Ishikawa (cell line): Measurements from ENCODE around the gene CDH10.

Experiments used
- CEBPB ChIP-seq: IDR thresholded peaks from 2 replicates; pipeline ENCODE4 v1.6.1; 2012
- CREB1 ChIP-seq: IDR thresholded peaks from 2 replicates; pipeline ENCODE4 v1.6.1; 2012; ENCODE audit warnings: low read depth
- EGR1 ChIP-seq: IDR thresholded peaks from 2 replicates; pipeline ENCODE4 v1.6.1; 2012
- EP300 ChIP-seq: IDR thresholded peaks from 2 replicates; pipeline ENCODE4 v1.6.1; 2012; ENCODE audit warnings: borderline replicate concordance
- FOXM1 ChIP-seq: IDR thresholded peaks from 2 replicates; pipeline ENCODE4 v1.6.1; 2012; ENCODE audit warnings: low read depth, borderline replicate concordance
- MAX ChIP-seq: IDR thresholded peaks from 2 replicates; pipeline ENCODE4 v1.6.1; 2012
- NFIC ChIP-seq: IDR thresholded peaks from 2 replicates; pipeline ENCODE4 v1.6.1; 2012
- RAD21 ChIP-seq: IDR thresholded peaks from 2 replicates; pipeline ENCODE4 v1.6.1; 2012; ENCODE audit warnings: low read depth
- REST ChIP-seq: IDR thresholded peaks from 2 replicates; pipeline ENCODE4 v1.6.1; 2012; ENCODE audit warnings: low read depth, mild to moderate bottlenecking
- TAF1 ChIP-seq: IDR thresholded peaks from 2 replicates; pipeline ENCODE4 v1.6.1; 2012; ENCODE audit warnings: low read depth, mild to moderate bottlenecking
- TCF12 ChIP-seq: IDR thresholded peaks from 2 replicates; pipeline ENCODE4 v1.6.1; 2012; ENCODE audit warnings: low read depth
- TEAD4 ChIP-seq: IDR thresholded peaks from 2 replicates; pipeline ENCODE4 v1.6.1; 2012
- USF1 ChIP-seq: IDR thresholded peaks from 2 replicates; pipeline ENCODE4 v1.6.1; 2012
- YY1 ChIP-seq: IDR thresholded peaks from 2 replicates; pipeline ENCODE4 v1.6.1; 2012; ENCODE audit warnings: low read depth
- ZBTB7A ChIP-seq: IDR thresholded peaks from 2 replicates; pipeline ENCODE4 v1.6.1; 2012; ENCODE audit warnings: low read depth

Gene CDH10

GRCh38 chr5:24497145-24497544 lies 147.6 kb downstream of the CDH10 start:
- TF ChIP-seq TCF12 = no peak

- no peak for TF ChIP-seq RAD21
- TF ChIP-seq CEBPB = no peak
- TF ChIP-seq MAX = no peak
- TF ChIP-seq TEAD4 = no peak
- TF ChIP-seq EP300 = no peak
- TF ChIP-seq CREB1 = no peak
- no peak for TF ChIP-seq YY1
- no peak for TF ChIP-seq EGR1
- no peak for TF ChIP-seq FOXM1
- TF ChIP-seq REST = no peak
- TF ChIP-seq TCF12 = no peak
- no peak for TF ChIP-seq ZBTB7A
- no peak for TF ChIP-seq USF1
These were observed 148.5 kb downstream of the CDH10 start for GRCh38 chr5:24496268-24496667.

GRCh38 chr5:24492229-24492628 lies 152.5 kb downstream of the CDH10 start:
- TF ChIP-seq TEAD4 (no peak), EP300 (no peak), USF1 (no peak), EGR1 (no peak), CREB1 (no peak), FOXM1 (no peak), YY1 (no peak), MAX (no peak), CEBPB (no peak)

GRCh38 chr5:24491490-24491889 lies 153.3 kb downstream of the CDH10 start:
- TF ChIP-seq USF1 = no peak
- TF ChIP-seq EP300 = no peak
- no peak for TF ChIP-seq TAF1
- no peak for TF ChIP-seq ZBTB7A
- TF ChIP-seq NFIC = no peak
- TF ChIP-seq EGR1 = no peak
- no peak for TF ChIP-seq RAD21
- TF ChIP-seq TCF12 = no peak

GRCh38 chr5:24487368-24488229 lies 157.2 kb downstream of the CDH10 start:
- no peak for TF ChIP-seq TAF1
- no peak for TF ChIP-seq CEBPB
- no peak for TF ChIP-seq REST
- no peak for TF ChIP-seq FOXM1
- no peak for TF ChIP-seq USF1
- no peak for TF ChIP-seq RAD21
- no peak for TF ChIP-seq NFIC
- no peak for TF ChIP-seq TEAD4
